Activated T-cell treated with anti-CD3 and anti-CD28 coated beads, Interleukin-2, amount 50 U/mL, for 4 hours (primary cell): Measurements from ENCODE around the gene KCNC1. TPM values are rescaled to one million over a fixed set of nuclear protein-coding genes. Genes with fewer than 3 reads are reported as not detected.

Experiments used
- ATAC-seq, 2 donors: fragments of 200-7000 bp; cut with Tn5 transposase; one replicate each; pipeline ENCODE4 v1.10.0; 2021
- DNase-seq: peaks from one replicate; pipeline ENCODE4 v3.0.0-alpha.2; 2020
- H3K27me3 Mint-ChIP-seq: one replicate; pipeline ENCODE4 v1.8.0; 2021; ENCODE audit warnings: low read depth, mixed read lengths
- H3K36me3 Mint-ChIP-seq: one replicate; pipeline ENCODE4 v1.8.0; 2022; ENCODE audit warnings: mixed read lengths; ENCODE audit not compliant: insufficient read depth
- H3K4me1 Mint-ChIP-seq: one replicate; pipeline ENCODE4 v1.8.0; 2021; ENCODE audit warnings: low read depth, mixed read lengths
- H3K4me3 Mint-ChIP-seq: one replicate; pipeline ENCODE4 v1.8.0; 2021; ENCODE audit warnings: mild to moderate bottlenecking, moderate library complexity, mixed read lengths
- H3K9me3 Mint-ChIP-seq: one replicate; pipeline ENCODE4 v1.8.0; 2021; ENCODE audit warnings: mixed read lengths
- total RNA-seq, 3 donors: library from RNA; stranded (reverse); gene quantifications; one replicate each; pipeline ENCODE4 v1.2.1, GENCODE V29; 2021

The KCNC1 gene
- total RNA-seq, 3 donors from 2014 or later: not detected

DNA sequence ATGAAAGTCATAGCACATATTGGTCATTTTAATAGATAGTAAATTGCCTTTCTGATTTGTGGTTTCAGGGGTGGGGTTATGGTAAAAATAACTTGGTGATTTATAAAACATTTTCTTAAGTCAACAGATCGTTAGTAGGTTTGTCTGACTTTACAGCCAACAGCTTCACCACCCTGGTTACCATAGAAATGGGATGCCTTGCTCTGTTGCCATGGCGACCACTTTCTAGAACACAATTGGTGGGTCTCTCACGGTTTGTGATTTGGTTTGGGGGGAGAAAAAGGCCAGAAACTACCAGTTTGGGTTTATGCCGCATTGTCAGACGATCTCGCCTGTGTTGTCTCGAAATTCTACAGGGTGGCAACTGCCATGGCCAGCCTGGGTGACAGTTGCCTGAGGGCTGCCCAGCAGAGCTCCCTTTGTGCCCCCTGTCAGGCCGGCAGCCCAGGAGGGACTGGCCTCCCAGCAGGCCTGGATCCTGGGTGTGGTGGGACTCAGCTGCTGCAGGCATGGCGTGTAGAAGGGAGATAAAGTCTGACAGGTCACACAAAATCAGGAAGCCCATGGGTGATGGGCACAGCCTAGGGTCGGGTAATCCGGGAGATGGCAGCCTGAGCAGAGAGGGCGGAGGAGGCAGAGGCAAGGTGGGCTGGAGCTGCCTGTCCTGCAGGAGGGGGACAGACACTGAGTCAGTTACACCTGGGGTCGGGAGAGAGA lies 30.9 kb downstream of the KCNC1 start:
- Mint-ChIP-seq H3K4me3 (no peak overlapping the region), H3K9me3 (no peaks in the 10 kb centered on the region), H3K27me3 (peaks cover 9% of the 10 kb centered on the region), H3K36me3 (no peaks in the 10 kb centered on the region), H3K4me1 (no peaks in the 10 kb centered on the region)
- DNase-seq (no peak), ATAC-seq (no peak)

DNA sequence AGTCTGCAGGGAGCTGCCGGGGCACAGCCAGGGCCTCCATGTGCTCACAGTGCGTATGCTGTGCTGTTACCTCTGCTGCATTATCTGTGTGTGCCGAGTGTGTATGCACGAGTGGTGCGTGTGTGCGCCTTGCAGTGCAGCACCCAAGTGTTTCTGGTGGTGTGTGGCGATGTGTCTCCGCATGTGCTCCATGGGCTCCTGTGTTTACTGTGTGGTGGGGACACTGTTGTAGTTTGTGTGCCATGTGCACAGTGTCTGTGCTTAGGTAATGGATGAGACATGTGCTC lies 31.4 kb downstream of the KCNC1 start:
- Mint-ChIP-seq H3K4me3 (no peak overlapping the region), H3K27me3 (peaks cover 9% of the 10 kb centered on the region), H3K9me3 (no peaks in the 10 kb centered on the region), H3K4me1 (no peaks in the 10 kb centered on the region), H3K36me3 (no peaks in the 10 kb centered on the region)
- DNase-seq (no peak), ATAC-seq (no peak)

DNA sequence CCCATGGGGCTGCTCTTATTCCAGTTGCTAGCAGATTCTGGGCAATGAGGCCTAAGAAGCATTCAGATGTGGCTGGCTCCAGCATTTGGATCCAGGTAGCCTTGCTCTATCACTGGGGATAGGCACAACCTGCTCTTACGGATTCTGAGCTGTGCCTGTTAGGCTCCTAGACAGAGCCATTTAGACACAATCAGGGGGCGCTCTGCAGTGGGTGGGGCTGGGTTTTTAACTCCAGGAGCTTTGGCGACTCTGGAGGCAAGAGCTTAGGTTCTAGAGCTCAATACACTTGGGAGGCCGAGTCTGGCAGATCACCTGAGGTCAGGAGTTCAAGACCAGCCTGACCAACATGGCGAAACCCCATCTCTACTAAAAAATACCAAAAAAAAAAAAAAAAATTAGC lies 32.0 kb downstream of the KCNC1 start:
- no peaks in the 10 kb centered on the region for H3K4me1 Mint-ChIP-seq
- no peak overlapping the region for H3K4me3 Mint-ChIP-seq
- H3K36me3 Mint-ChIP-seq: no peaks in the 10 kb centered on the region
- peaks cover 9% of the 10 kb centered on the region for H3K27me3 Mint-ChIP-seq
- H3K9me3 Mint-ChIP-seq: no peaks in the 10 kb centered on the region
- DNase-seq (no peak), ATAC-seq (no peak)

GRCh38 chr11:17767301-17767885 lies 32.8 kb downstream of the KCNC1 start:
- ATAC-seq: peak in 1 of 2 donors; percentile 17
- H3K9me3 Mint-ChIP-seq: no peaks in the 10 kb centered on the region
- H3K4me3 Mint-ChIP-seq: no peak overlapping the region
- no peak for DNase-seq
- peaks cover 9% of the 10 kb centered on the region for H3K27me3 Mint-ChIP-seq
- no peaks in the 10 kb centered on the region for H3K4me1 Mint-ChIP-seq
- no peaks in the 10 kb centered on the region for H3K36me3 Mint-ChIP-seq

DNA sequence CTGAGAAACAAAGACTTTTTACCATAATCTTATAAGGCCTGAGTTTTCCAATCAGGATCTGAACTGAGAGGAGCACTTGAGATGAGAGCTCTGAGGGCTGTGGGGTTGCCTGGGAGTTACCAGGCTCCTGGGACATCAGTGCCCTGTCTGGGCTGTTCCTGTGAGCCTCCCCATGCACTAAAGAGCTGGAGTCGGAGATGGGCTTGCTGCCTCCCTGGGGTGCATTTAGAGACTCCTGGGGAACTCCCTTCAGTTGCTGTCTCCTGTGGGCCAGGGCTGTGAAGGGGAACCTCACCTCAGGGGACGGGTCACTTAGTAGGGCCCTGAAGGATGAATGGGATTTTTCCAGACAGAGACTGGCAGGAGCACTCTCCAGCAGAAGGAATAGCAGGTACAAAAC lies 33.3 kb downstream of the KCNC1 start:
- H3K4me1 Mint-ChIP-seq: no peaks in the 10 kb centered on the region
- no peak for ATAC-seq
- no peak for DNase-seq
- H3K27me3 Mint-ChIP-seq: peaks cover 9% of the 10 kb centered on the region
- no peak overlapping the region for H3K4me3 Mint-ChIP-seq
- H3K36me3 Mint-ChIP-seq: no peaks in the 10 kb centered on the region
- H3K9me3 Mint-ChIP-seq: no peaks in the 10 kb centered on the region

- no peaks in the 10 kb centered on the region for H3K9me3 Mint-ChIP-seq
- peaks cover 9% of the 10 kb centered on the region for H3K27me3 Mint-ChIP-seq
- no peaks in the 10 kb centered on the region for H3K36me3 Mint-ChIP-seq
- DNase-seq (no peak), ATAC-seq (no peak)
- no peak overlapping the region for H3K4me3 Mint-ChIP-seq
- H3K4me1 Mint-ChIP-seq: no peaks in the 10 kb centered on the region
Measured at GRCh38 chr11:17768547-17768946, 34.0 kb downstream of the KCNC1 start.

GRCh38 chr11:17769218-17769617 lies 34.6 kb downstream of the KCNC1 start:
- no peaks in the 10 kb centered on the region for H3K4me1 Mint-ChIP-seq
- no peaks in the 10 kb centered on the region for H3K36me3 Mint-ChIP-seq
- no peak for DNase-seq
- no peak overlapping the region for H3K4me3 Mint-ChIP-seq
- ATAC-seq: no peak
- no peaks in the 10 kb centered on the region for H3K9me3 Mint-ChIP-seq
- H3K27me3 Mint-ChIP-seq: peaks cover 6% of the 10 kb centered on the region

DNA sequence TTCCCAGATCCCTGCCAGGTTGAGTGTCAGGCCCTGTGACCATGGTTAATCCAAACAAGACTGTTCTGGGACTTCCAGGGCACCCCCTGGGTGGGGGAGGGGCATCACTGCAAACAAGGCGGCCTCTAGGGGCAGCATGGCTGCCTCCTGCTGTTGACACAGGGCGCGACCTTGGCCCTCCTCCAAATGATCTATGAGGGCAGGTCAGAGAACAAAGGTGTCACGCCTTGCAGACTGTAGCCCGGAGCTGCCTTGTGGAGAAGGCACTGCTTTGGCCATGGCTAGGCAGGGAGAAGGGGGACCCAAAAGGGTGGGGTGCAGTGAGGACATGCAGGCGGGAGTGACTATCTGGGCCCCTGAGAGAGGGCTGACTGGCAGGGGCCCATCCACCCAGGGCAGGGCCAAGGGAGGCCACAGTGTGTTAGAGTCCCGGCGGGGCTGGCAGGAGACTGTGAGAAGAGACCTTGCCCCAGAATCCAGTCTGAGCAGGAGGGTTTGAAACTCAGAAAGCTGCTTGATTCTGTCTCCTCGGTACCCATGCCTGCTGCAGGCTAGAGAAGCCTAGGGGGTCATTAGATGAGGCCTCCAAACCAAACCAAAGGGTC lies 35.6 kb downstream of the KCNC1 start:
- H3K4me1 Mint-ChIP-seq: no peaks in the 10 kb centered on the region
- H3K9me3 Mint-ChIP-seq: no peaks in the 10 kb centered on the region
- DNase-seq: no peak
- peaks cover 3% of the 10 kb centered on the region for H3K27me3 Mint-ChIP-seq
- ATAC-seq: no peak
- no peaks in the 10 kb centered on the region for H3K36me3 Mint-ChIP-seq
- H3K4me3 Mint-ChIP-seq: no peak overlapping the region

- H3K27me3 Mint-ChIP-seq: no peaks in the 10 kb centered on the region
- H3K4me3 Mint-ChIP-seq: no peak overlapping the region
- no peaks in the 10 kb centered on the region for H3K4me1 Mint-ChIP-seq
- no peak for ATAC-seq
- H3K9me3 Mint-ChIP-seq: no peaks in the 10 kb centered on the region
- DNase-seq: no peak
- H3K36me3 Mint-ChIP-seq: no peaks in the 10 kb centered on the region
Measured at GRCh38 chr11:17770917-17771316, 36.3 kb downstream of the KCNC1 start.

- Mint-ChIP-seq H3K4me1 (no peaks in the 10 kb centered on the region), H3K4me3 (no peak overlapping the region), H3K27me3 (no peaks in the 10 kb centered on the region), H3K9me3 (no peaks in the 10 kb centered on the region), H3K36me3 (no peaks in the 10 kb centered on the region)
- DNase-seq: no peak
- ATAC-seq: no peak
Measured at GRCh38 chr11:17771415-17771814, 36.8 kb downstream of the KCNC1 start.

DNA sequence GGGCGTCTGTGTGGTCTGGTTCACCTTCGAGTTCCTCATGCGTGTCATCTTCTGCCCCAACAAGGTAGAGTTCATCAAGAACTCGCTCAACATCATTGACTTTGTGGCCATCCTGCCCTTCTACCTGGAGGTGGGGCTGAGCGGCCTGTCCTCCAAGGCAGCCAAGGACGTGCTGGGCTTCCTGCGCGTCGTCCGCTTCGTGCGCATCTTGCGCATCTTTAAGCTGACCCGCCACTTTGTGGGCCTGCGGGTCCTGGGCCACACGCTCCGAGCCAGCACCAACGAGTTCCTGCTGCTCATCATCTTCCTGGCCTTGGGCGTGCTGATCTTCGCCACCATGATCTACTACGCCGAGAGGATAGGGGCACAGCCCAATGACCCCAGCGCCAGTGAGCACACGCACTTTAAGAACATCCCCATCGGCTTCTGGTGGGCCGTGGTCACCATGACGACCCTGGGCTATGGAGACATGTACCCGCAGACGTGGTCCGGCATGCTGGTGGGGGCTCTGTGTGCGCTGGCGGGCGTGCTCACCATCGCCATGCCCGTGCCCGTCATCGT lies 37.3 kb downstream of the KCNC1 start:
- DNase-seq (no peak), ATAC-seq (no peak)
- Mint-ChIP-seq H3K4me3 (no peak overlapping the region), H3K9me3 (no peaks in the 10 kb centered on the region), H3K27me3 (no peaks in the 10 kb centered on the region), H3K4me1 (no peaks in the 10 kb centered on the region), H3K36me3 (no peaks in the 10 kb centered on the region)

- no peaks in the 10 kb centered on the region for H3K36me3 Mint-ChIP-seq
- no peaks in the 10 kb centered on the region for H3K4me1 Mint-ChIP-seq
- no peaks in the 10 kb centered on the region for H3K9me3 Mint-ChIP-seq
- no peak for ATAC-seq
- no peak overlapping the region for H3K4me3 Mint-ChIP-seq
- DNase-seq: no peak
- no peaks in the 10 kb centered on the region for H3K27me3 Mint-ChIP-seq
Measured at GRCh38 chr11:17772704-17773600, 38.4 kb downstream of the KCNC1 start.

GRCh38 chr11:17773674-17774073 lies 39.1 kb downstream of the KCNC1 start:
- H3K36me3 Mint-ChIP-seq: no peaks in the 10 kb centered on the region
- H3K27me3 Mint-ChIP-seq: no peaks in the 10 kb centered on the region
- H3K4me1 Mint-ChIP-seq: no peaks in the 10 kb centered on the region
- ATAC-seq (no peak), DNase-seq (no peak)
- H3K4me3 Mint-ChIP-seq: no peak overlapping the region
- H3K9me3 Mint-ChIP-seq: no peaks in the 10 kb centered on the region

DNA sequence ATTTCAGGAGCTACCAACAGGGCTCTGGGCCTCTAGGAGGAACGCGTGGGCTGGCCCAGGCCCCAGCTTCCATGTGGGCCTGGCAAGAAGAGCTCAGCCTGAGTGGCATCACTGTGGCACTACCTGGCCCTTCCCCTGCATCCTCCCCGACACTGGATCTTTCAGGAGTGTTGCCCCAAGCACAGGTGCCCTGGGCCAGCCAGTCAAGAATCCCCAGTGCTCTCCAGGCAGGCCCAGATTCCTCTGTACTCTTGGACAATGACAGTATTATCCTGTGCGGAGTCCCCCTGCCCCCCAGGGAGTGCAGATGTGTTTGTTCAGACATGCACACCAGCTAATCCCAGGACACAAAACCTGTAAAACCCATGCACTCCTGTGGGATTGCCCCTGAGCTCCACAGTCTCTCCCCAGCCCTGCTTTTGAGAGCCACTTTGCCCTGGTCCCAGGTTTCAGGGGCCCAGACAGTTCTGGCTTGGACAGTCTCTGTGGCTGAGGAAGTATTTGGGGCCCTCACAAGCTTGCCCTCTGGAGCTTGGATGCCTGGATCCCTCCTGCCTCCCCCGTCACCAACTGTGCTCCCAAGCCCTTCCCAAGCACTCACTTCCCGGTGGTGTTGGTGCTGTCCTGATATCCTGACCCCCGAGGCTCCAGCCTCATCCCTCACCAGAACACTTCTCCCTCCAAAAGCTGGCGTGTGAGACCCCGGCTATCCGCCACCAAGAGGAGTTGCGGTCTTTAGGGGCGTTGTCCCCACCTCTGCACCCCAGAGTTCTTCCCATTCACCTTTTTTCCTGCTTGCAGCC lies 39.9 kb downstream of the KCNC1 start:
- ATAC-seq (no peak), DNase-seq (no peak)
- no peaks in the 10 kb centered on the region for H3K9me3 Mint-ChIP-seq
- H3K4me1 Mint-ChIP-seq: no peaks in the 10 kb centered on the region
- H3K4me3 Mint-ChIP-seq: no peak overlapping the region
- no peaks in the 10 kb centered on the region for H3K36me3 Mint-ChIP-seq
- no peaks in the 10 kb centered on the region for H3K27me3 Mint-ChIP-seq
